Measurements from ENCODE around the gene RBMS2.

DNA sequence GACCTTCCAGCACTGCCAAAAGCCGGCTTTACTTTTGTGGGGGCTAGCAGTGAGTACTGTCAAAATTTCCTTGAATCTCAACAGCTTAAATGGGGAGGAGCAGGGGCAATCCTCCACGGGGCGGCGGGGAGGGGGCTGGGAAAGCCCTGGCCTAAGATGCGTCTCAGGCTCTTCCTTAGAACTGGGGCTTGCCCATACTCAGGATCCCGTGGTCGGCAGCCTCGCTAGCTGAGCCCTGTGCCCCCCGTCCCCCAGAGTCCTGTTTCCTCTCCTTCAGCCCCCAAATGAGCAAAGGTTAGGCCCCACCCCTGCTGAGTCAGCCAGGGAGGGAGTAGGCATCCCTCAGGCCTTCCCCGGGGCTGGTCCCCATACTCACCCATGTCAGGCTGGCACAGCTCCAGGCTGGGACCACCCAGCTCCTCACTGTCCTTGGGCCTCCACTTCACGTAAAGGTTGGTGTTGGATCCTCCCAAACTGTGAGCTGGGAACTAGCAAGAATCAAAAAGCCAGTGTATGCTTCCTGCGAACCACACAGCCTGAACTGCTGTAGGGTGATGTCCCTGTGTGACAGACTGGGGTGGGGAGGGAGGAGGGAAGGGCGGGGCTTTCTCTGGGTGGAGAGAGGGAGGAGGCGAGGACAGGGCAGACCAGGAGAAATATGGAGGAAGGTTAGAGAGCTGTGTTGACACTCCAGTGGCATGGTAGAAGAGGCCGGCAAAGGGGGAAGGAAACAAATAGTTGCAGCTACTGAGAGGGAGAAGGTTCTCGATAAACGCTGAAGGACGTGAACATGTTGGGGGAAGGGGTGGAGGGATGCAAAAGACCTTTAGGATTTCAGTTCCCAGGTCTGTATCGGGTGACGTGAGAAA lies 114.4 kb downstream of the RBMS2 start:
- TF ChIP-seq ZNF8 (CRISPR knock-in tag; IDR thresholded peaks at IDR 0.05) (no peak), PPARA (CRISPR knock-in tag; IDR thresholded peaks at IDR 0.05; ENCODE audit: borderline replicate concordance) (no peak), ZFP3 (CRISPR knock-in tag; IDR thresholded peaks at IDR 0.05) (no peak), RARB (CRISPR knock-in tag; IDR thresholded peaks at IDR 0.05) (no peak), SNAI2 (CRISPR knock-in tag; IDR thresholded peaks at IDR 0.05) (no peak), ISL1 (CRISPR knock-in tag; IDR thresholded peaks at IDR 0.05) (no peak), TCF4 (CRISPR knock-in tag; IDR thresholded peaks at IDR 0.05; ENCODE audit: borderline replicate concordance) (no peak), PATZ1 (CRISPR knock-in tag; IDR thresholded peaks at IDR 0.05; ENCODE audit: borderline replicate concordance) (no peak), ZFP30 (CRISPR knock-in tag; IDR thresholded peaks at IDR 0.05) (no peak)
- TF ChIP-seq, protein P1, sequence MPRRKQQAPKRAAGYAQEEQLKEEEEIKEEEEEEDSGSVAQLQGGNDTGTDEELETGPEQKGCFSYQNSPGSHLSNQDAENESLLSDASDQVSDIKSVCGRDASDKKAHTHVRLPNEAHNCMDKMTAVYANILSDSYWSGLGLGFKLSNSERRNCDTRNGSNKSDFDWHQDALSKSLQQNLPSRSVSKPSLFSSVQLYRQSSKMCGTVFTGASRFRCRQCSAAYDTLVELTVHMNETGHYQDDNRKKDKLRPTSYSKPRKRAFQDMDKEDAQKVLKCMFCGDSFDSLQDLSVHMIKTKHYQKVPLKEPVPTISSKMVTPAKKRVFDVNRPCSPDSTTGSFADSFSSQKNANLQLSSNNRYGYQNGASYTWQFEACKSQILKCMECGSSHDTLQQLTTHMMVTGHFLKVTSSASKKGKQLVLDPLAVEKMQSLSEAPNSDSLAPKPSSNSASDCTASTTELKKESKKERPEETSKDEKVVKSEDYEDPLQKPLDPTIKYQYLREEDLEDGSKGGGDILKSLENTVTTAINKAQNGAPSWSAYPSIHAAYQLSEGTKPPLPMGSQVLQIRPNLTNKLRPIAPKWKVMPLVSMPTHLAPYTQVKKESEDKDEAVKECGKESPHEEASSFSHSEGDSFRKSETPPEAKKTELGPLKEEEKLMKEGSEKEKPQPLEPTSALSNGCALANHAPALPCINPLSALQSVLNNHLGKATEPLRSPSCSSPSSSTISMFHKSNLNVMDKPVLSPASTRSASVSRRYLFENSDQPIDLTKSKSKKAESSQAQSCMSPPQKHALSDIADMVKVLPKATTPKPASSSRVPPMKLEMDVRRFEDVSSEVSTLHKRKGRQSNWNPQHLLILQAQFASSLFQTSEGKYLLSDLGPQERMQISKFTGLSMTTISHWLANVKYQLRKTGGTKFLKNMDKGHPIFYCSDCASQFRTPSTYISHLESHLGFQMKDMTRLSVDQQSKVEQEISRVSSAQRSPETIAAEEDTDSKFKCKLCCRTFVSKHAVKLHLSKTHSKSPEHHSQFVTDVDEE (CRISPR knock-in tag; IDR thresholded peaks at IDR 0.05), result no peak
